Adrenal gland (tissue), 12 donors: Measurements from ENCODE around the gene DRGX. TPM values are rescaled to one million over a fixed set of nuclear protein-coding genes. Genes with fewer than 3 reads are reported as not detected.

Source experiments
- DNase-seq, 7 donors: peaks; one replicate each; pipeline ENCODE4 v3.0.0-alpha.2; 2019 to 2020
- H3K27ac ChIP-seq, 5 donors: fragments of 200-600 bp; sonication (generic) in 4 of 5; 1 replicate in 3 of 5; 2 replicates in 2 of 5; pipeline versions ENCODE4 v1.5.1 to v1.8.0; 2016 to 2020; ENCODE audit warnings: mild to moderate bottlenecking in 1 of 5
- H3K27me3 ChIP-seq: fragments of 200-600 bp; 2 replicates; pipeline ENCODE4 v1.8.0; 2021
- H3K36me3 ChIP-seq, 2 donors: fragments of 200-600 bp; replicated peaks in 1 of 2; 1 replicate in 1 of 2; 2 replicates in 1 of 2; pipeline versions ENCODE4 v1.5.1 to v1.8.0; 2018 to 2022
- H3K4me1 ChIP-seq, 2 donors: fragments of 200-600 bp; replicated peaks in 1 of 2; 1 replicate in 1 of 2; 2 replicates in 1 of 2; pipeline versions ENCODE4 v1.5.1 to v1.8.0; 2018 to 2021
- H3K4me3 ChIP-seq, 4 donors: fragments of 200-600 bp; sonication (generic) in 3 of 4; one replicate each; pipeline ENCODE4 v1.5.1; 2016 to 2018
- H3K9me3 ChIP-seq, 3 donors: fragments of 200-600 bp; sonication (generic) in 1 of 3; replicated peaks in 1 of 3; 1 replicate in 2 of 3; 2 replicates in 1 of 3; pipeline versions ENCODE4 v1.5.1 to v1.8.0; 2016 to 2021
- POLR2A ChIP-seq, 2 donors: fragments of 450-650 bp; IDR thresholded peaks; one replicate each; pipeline ENCODE4 v1.6.1; 2017; ENCODE audit warnings: antibody characterized with exemption in 2 of 2, mild to moderate bottlenecking in 2 of 2, moderate library complexity in 1 of 2
- WGBS, 4 donors: extraction: QIAGEN DNeasy Blood & Tissue Kit in 2 of 4; methylation state at CpG; one replicate each; pipeline versions ENCODE4 v1.1.5 to v1.1.7; 2013 to 2017; 5-methylcytosine and 5-hydroxymethylcytosine counted together
- intact Hi-C, 2 donors: fragments of 100-400 bp; cut with DNase I; formaldehyde crosslinking; loops; one replicate each; pipeline versions ENCODE4 v1.14.1 to v1.15.0; 2022 to 2023
- polyA plus RNA-seq, 3 donors: library from polyadenylated mRNA; stranded (reverse); fragments of 200-250 nt in 2 of 3; fragments of 350-450 nt in 1 of 3; fragmentation: Illumina TruSeq in 1 of 3; extraction: RNeasy Lipid Tissue Mini Kit (QIAGEN cat#74804) in 1 of 3; gene quantifications; one replicate each; pipeline ENCODE4 v1.2.3, GENCODE V29; 2013 to 2014
- total RNA-seq, 9 donors: library from RNA; depleted of rRNA in 4 of 9; stranded (reverse); fragments of >200 nt in 4 of 9; fragments of 120-200 nt in 1 of 9; fragmentation: NEBNext Ultra II Directional in 1 of 9; extraction: Animal tissue kit (Norgen Biotek cat#: 25700) in 1 of 9; gene quantifications; one replicate each; pipeline versions ENCODE4 v1.1.0 to v1.2.4, GENCODE V29; 2013 to 2023
- TF ChIP-seq, protein P1 (sequence below), 6 experiments: fragments of 450-650 bp in 4 of 6; fragments of 200-600 bp in 2 of 6; sonication (generic) in 1 of 6; IDR thresholded peaks; 1 replicate in 5 of 6; 2 replicates in 1 of 6; pipeline versions ENCODE4 v1.5.1 to v1.8.0; 2016 to 2021; ENCODE audit warnings: antibody characterized with exemption in 6 of 6, mild to moderate bottlenecking in 2 of 6, moderate library complexity in 1 of 6
- donor health status: healthy with polysubstance abuse.
- donor health status: Bipolar disorder and iron deficiency.
- donor health status: DM: yes; HTN: yes; CAD: no.
- donor health status: DM: no; HTN: no; CAD: no.
- donor health status: DM: no; HTN: no; CAD: no.
- donor health status: DM: yes; HTN: yes; CAD: no.

Gene DRGX
- total and polyA plus RNA-seq, 12 donors: 0.06 to 9.6 (median 2.8) TPM; not detected in 4

GRCh38 chr10:49418053-49418326 is 22.1 kb upstream of the DRGX start:
- TF ChIP-seq POLR2A (IDR thresholded peaks at IDR 0.05): no peak
- TF ChIP-seq, protein P1, sequence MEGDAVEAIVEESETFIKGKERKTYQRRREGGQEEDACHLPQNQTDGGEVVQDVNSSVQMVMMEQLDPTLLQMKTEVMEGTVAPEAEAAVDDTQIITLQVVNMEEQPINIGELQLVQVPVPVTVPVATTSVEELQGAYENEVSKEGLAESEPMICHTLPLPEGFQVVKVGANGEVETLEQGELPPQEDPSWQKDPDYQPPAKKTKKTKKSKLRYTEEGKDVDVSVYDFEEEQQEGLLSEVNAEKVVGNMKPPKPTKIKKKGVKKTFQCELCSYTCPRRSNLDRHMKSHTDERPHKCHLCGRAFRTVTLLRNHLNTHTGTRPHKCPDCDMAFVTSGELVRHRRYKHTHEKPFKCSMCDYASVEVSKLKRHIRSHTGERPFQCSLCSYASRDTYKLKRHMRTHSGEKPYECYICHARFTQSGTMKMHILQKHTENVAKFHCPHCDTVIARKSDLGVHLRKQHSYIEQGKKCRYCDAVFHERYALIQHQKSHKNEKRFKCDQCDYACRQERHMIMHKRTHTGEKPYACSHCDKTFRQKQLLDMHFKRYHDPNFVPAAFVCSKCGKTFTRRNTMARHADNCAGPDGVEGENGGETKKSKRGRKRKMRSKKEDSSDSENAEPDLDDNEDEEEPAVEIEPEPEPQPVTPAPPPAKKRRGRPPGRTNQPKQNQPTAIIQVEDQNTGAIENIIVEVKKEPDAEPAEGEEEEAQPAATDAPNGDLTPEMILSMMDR (IDR thresholded peaks at IDR 0.05): no peak
- intact Hi-C loops: no loop called here
- 88% methylated on average over 6 of the region's 6 CpGs; no CpG with 5 or more reads in 2 of the 4 donors for WGBS, 4 donors

GRCh38 chr10:49417311-49418052 is 21.6 kb upstream of the DRGX start:
- TF ChIP-seq POLR2A (IDR thresholded peaks at IDR 0.05): no peak
- TF ChIP-seq, protein P1 (IDR thresholded peaks at IDR 0.05): no peak
- Histone ChIP-seq H3K27ac (no peak overlapping the region), H3K27me3 (no peaks in the 10 kb centered on the region), H3K36me3 (no peaks in the 10 kb centered on the region), H3K4me3 (no peak overlapping the region), H3K4me1 (no peaks in the 10 kb centered on the region), H3K9me3 (no peaks in the 10 kb centered on the region)
- no peak for DNase-seq
- intact Hi-C loops: no loop called here
- 83 to 90% (median 85%) methylated on average over 13 to 29 of the region's 29 CpGs for WGBS, 4 donors

More at GRCh38 chr10:49418053-49418326, 22.1 kb upstream of the DRGX start:
- Histone ChIP-seq H3K27ac (no peak overlapping the region), H3K27me3 (no peaks in the 10 kb centered on the region), H3K36me3 (no peaks in the 10 kb centered on the region), H3K4me1 (no peaks in the 10 kb centered on the region), H3K9me3 (no peaks in the 10 kb centered on the region), H3K4me3 (no peak overlapping the region)
- no peak for DNase-seq

DNA sequence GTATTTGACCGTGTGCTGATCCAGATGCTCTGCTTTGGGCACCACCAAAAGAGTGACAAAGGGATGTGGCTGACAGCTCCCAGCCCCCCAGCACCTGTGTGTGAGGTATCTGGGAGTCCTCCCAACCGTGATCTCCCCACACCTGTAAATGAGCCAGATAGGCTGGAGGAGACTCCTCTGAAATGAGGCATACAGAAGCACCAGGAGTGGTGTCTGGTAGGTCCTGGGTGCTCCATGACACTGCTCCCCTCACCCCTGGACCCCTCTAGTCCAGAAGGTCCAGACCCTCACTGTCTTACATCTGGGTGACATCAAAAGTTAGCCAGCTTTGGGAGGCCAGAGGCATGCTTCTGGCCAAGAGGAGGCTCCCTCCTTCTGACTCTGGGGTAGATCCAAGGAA is 20.0 kb upstream of the DRGX start:
- H3K4me1 ChIP-seq: no peaks in the 10 kb centered on the region
- H3K9me3 ChIP-seq: no peaks in the 10 kb centered on the region
- intact Hi-C loops: no loop called here
- no peaks in the 10 kb centered on the region for H3K36me3 ChIP-seq
- no peak overlapping the region for H3K27ac ChIP-seq
- no peak overlapping the region for H3K4me3 ChIP-seq
- WGBS, 4 donors: 68 to 92% (median 85%) methylated on average over 1 to 2 of the region's 2 CpGs
- no peaks in the 10 kb centered on the region for H3K27me3 ChIP-seq
- DNase-seq: no peak
- TF ChIP-seq POLR2A (IDR thresholded peaks at IDR 0.05): no peak
- TF ChIP-seq, protein P1 (IDR thresholded peaks at IDR 0.05): no peak

DNA sequence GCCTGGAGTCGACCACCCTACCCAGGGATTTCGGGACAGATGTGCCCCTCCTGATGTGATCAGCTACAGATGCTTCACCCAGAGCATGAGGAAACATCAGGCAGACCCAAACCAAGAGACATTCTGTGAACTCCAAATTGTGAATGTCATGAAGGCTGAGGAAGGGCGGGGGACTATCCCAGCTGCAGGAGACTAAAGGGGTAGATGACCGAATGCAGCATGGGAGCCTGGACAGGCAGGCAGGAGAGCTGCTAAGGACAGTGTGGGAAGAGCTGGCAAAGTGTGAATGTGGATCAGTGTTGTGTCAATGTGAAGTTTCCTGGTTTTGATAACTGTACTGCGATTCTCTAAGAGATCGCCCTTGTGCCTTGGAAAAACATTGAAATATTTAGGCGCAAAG is 19.2 kb upstream of the DRGX start:
- no peaks in the 10 kb centered on the region for H3K27me3 ChIP-seq
- WGBS, 4 donors: 64 to 87% (median 78%) methylated on average over 7 of the region's 7 CpGs

More for the DNA sequence above, 19.2 kb upstream of the DRGX start:
- Histone ChIP-seq H3K4me1 (peaks cover 0 to 6% of the 10 kb centered on the region in 2 donors), H3K36me3 (no peaks in the 10 kb centered on the region), H3K27ac (no peak overlapping the region), H3K4me3 (no peak overlapping the region), H3K9me3 (no peaks in the 10 kb centered on the region)
- no peak for DNase-seq
- intact Hi-C loops: no loop called here
- no peak for TF ChIP-seq POLR2A (IDR thresholded peaks at IDR 0.05)
- TF ChIP-seq, protein P1 (IDR thresholded peaks at IDR 0.05): no peak
